ENCODE data around the gene TEX2.
"Not testable (repeated sequence)": the region's sequence is repeated elsewhere in the genome, so short reads cannot be mapped to it uniquely, and the experiment has no call there.

The TEX2 gene

GRCh38 chr17:64240261-64240740 lies 22.8 kb downstream of the TEX2 start:
- no peak for DNase-seq (ENCODE audit: low spot score)

GRCh38 chr17:64238449-64238848 lies 24.6 kb downstream of the TEX2 start:
- DNase-seq (ENCODE audit: low spot score) = peak; percentile 10

- DNase-seq (ENCODE audit: low spot score) = no peak
Measured at GRCh38 chr17:64236827-64237403, 26.1 kb downstream of the TEX2 start.

- DNase-seq (ENCODE audit: low spot score) = no peak
Measured at GRCh38 chr17:64234961-64235360, 28.1 kb downstream of the TEX2 start.

GRCh38 chr17:64232466-64233262 lies 30.4 kb downstream of the TEX2 start:
- DNase-seq (ENCODE audit: low spot score) = no peak

- DNase-seq (ENCODE audit: low spot score) = no peak
Measured at GRCh38 chr17:64231567-64232141, 31.4 kb downstream of the TEX2 start.

- DNase-seq (ENCODE audit: low spot score) = no peak
Measured at GRCh38 chr17:64230791-64231408, 32.2 kb downstream of the TEX2 start.

- no peak for DNase-seq (ENCODE audit: low spot score)
Measured at GRCh38 chr17:64229815-64230728, 33.0 kb downstream of the TEX2 start.

GRCh38 chr17:64226132-64226531 lies 36.9 kb downstream of the TEX2 start:
- no peak for DNase-seq (ENCODE audit: low spot score)

GRCh38 chr17:64225410-64225809 lies 37.6 kb downstream of the TEX2 start:
- DNase-seq (ENCODE audit: low spot score) = no peak

GRCh38 chr17:64223931-64224629 lies 39.0 kb downstream of the TEX2 start:
- DNase-seq (ENCODE audit: low spot score) = no peak

- DNase-seq (ENCODE audit: low spot score) = no peak
Measured at GRCh38 chr17:64223283-64223682, 39.8 kb downstream of the TEX2 start.

GRCh38 chr17:64221679-64222078 lies 41.4 kb downstream of the TEX2 start:
- no peak for DNase-seq (ENCODE audit: low spot score)

- DNase-seq (ENCODE audit: low spot score) = not testable (repeated sequence)
Measured at GRCh38 chr17:64220604-64221003, 42.5 kb downstream of the TEX2 start.

- DNase-seq (ENCODE audit: low spot score) = no peak
Measured at GRCh38 chr17:64219571-64219970, 43.5 kb downstream of the TEX2 start.

- peak; percentile 9 for DNase-seq (ENCODE audit: low spot score)
Measured at GRCh38 chr17:64218066-64218465, 45.0 kb downstream of the TEX2 start.

- no peak for DNase-seq (ENCODE audit: low spot score)
Measured at GRCh38 chr17:64217249-64217691, 45.8 kb downstream of the TEX2 start.

- no peak for DNase-seq (ENCODE audit: low spot score)
Measured at GRCh38 chr17:64216338-64217248, 46.5 kb downstream of the TEX2 start.

GRCh38 chr17:64216000-64216337 lies 47.1 kb downstream of the TEX2 start:
- DNase-seq (ENCODE audit: low spot score) = no peak

- no peak for DNase-seq (ENCODE audit: low spot score)
Measured at GRCh38 chr17:64214950-64215349, 48.1 kb downstream of the TEX2 start.

All from activated CD4-positive, alpha-beta T cell treated with anti-CD3 and anti-CD28 coated beads, Interleukin-2, Interleukin-4, amounts not matched to agents 100 ng/mL and 50 ng/mL, durations not matched to agents 16 hours and 8 hours (primary cell).